ENCODE measurements around the gene ARHGAP33. TPM values are rescaled to one million over a fixed set of nuclear protein-coding genes. Genes with fewer than 3 reads are reported as not detected.

Gene ARHGAP33
- total RNA-seq, 2 experiments from 2014 or later: 64.4 to 76.5 TPM

DNA sequence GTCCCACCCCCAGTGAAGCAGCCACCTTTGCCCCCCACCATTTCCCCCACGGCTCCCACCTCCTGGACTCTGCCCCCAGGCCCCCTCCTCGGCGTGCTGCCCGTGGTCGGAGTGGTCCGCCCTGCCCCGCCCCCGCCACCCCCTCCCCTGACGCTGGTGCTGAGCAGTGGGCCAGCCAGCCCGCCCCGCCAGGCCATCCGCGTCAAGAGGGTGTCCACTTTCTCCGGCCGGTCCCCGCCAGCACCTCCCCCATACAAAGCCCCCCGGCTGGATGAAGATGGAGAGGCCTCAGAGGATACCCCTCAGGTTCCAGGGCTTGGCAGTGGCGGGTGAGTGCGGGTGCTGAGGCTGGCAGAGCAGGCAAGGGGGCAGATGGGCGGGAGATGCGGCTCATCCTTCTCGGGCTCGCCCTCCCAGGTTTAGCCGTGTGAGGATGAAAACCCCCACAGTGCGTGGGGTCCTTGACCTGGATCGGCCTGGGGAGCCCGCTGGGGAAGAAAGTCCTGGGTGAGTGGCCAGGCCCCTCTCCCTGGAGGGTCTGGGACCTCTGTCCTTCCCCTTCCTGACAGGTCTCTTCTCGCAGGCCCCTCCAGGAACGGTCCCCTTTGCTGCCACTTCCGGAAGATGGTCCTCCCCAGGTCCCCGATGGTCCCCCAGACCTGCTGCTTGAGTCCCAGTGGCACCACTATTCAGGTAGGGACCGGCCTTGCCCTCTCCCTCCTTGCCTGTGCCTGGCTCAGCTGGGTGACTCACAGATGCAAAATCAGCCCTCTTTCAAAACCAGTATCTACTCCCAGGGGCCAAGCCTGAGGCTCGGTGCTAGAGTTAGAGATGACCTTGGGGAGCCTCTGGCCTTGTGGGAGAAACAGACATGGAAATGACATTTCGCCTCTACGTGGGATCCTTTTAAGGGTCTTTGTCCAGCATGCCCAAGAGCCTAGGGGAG is 41.9 kb upstream of the ARHGAP33 start:
- no peak for DNase-seq
- H3K27me3 Mint-ChIP-seq: no peaks in the 10 kb centered on the region
- POLR2A ChIA-PET: interaction anchor here (1.8 kb wide), 1 partner anchor 15 kb away, joined by 5 read pairs; no protein-coding TSS in a partner anchor
- H3K36me3 Mint-ChIP-seq: peaks cover 11% of the 10 kb centered on the region
- H3K4me3 Mint-ChIP-seq: no peak overlapping the region
- H3K4me1 Mint-ChIP-seq: peaks cover 10% of the 10 kb centered on the region
- ATAC-seq (ENCODE audit: low read depth): no peak
- H3K27ac Mint-ChIP-seq: peak overlapping the region; percentile 31
- H3K9me3 Mint-ChIP-seq: no peaks in the 10 kb centered on the region

DNA sequence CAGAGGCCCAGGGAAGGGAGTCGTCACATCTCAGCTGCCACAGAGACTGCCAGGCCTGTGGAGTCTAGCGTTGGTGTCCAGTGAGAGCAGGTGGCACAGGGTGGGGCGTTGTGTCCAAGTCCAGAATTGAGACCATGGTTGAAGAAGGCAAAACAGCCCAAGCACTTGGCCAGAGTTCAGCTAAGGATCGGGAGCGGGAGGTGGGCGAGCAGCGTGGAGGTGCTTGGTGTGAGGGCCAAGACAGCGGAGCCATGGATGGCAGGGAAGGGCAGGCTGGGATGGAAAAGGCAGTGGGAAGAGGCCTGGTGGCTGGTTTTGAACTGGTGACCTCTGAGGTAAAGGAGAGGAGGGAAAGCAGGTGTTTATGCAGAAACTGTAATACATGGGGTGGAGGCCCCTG is 41.1 kb upstream of the ARHGAP33 start:
- peaks cover 16% of the 10 kb centered on the region for H3K36me3 Mint-ChIP-seq
- no peaks in the 10 kb centered on the region for H3K27me3 Mint-ChIP-seq
- peaks cover 13% of the 10 kb centered on the region for H3K4me1 Mint-ChIP-seq
- no peaks in the 10 kb centered on the region for H3K9me3 Mint-ChIP-seq
- no peak overlapping the region for H3K4me3 Mint-ChIP-seq
- no peak for DNase-seq
- peak overlapping the region; percentile 31 for H3K27ac Mint-ChIP-seq
- POLR2A ChIA-PET: no interaction called here
- no peak for ATAC-seq (ENCODE audit: low read depth)

DNA sequence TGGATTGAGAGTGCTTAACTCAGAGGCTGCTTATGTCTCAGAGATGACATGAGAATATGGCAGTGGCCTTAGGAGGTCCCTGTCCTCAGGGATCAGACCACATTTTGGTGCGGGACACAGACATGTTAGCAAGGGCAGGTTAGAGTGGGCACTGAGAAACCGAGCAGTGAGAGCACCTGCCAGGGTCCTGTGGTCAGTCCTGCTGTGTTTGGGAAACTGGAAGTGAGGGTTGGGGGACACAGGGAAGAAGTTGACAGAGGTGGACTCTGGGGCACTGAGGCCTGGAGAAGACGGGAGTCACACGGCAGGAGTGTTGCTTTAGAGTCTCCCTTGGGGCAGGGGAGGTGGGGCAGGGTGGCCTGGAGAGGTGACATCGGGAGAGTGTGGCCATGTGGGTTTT is 40.5 kb upstream of the ARHGAP33 start:
- Mint-ChIP-seq H3K4me1 (peaks cover 15% of the 10 kb centered on the region), H3K4me3 (no peak overlapping the region), H3K36me3 (peaks cover 15% of the 10 kb centered on the region), H3K9me3 (no peaks in the 10 kb centered on the region), H3K27ac (no peak overlapping the region), H3K27me3 (no peaks in the 10 kb centered on the region)
- POLR2A ChIA-PET: no interaction called here
- ATAC-seq (ENCODE audit: low read depth) (no peak), DNase-seq (no peak)

DNA sequence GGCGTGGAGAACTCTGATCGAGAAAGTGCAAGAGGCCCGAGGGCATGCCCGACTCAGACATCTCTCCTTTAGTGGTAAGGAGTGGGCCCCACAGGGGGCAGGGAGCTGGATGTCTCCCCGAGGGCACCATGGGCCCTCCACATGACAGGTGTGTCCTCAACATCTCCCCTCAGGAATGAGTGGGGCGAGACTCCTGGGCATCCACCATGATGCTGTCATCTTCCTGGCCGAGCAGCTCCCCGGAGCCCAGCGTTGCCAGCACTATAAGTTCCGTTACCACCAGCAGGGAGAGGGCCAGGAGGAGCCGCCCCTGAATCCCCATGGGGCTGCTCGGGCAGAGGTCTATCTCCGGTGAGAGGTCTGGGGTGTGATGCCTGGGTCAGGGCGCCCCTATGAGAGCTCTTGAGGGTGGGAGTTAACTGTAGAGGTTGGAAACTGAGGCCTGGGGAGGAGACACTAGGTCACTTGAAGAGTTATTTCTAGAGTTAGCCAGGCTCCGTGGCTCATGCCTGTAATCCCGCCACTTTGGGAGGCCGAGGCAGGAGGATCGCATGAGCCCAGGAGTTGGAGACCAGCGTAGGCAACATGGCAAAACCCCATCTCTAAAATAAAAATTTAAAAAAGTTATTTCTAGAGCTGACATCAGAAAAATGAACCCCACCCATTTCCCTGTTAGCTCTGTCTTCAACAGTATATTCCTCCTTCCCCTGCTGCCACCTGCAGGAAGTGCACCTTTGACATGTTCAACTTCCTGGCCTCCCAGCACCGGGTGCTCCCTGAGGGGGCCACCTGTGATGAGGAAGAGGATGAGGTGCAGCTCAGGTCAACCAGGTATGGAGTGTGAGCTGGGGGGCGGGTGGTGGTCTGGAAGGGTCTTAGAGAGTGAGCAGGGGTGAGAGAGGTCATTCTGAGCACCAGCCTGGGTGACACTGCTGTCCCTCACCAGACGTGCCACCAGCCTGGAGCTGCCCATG is 38.2 kb upstream of the ARHGAP33 start:
- DNase-seq (no peak), ATAC-seq (ENCODE audit: low read depth) (no peak)
- no peaks in the 10 kb centered on the region for H3K27me3 Mint-ChIP-seq
- H3K4me1 Mint-ChIP-seq: peaks cover 19% of the 10 kb centered on the region
- peaks cover 10% of the 10 kb centered on the region for H3K36me3 Mint-ChIP-seq
- POLR2A ChIA-PET: interaction anchor here (1.3 to 1.4 kb wide), 5 partner anchors 8 to 167 kb away, joined by 4 to 8 read pairs (median 7); partner anchors contain the start of genes LIN37, PSENEN and U2AF1L4
- no peaks in the 10 kb centered on the region for H3K9me3 Mint-ChIP-seq
- H3K27ac Mint-ChIP-seq: peak overlapping the region; percentile 61
- no peak overlapping the region for H3K4me3 Mint-ChIP-seq

DNA sequence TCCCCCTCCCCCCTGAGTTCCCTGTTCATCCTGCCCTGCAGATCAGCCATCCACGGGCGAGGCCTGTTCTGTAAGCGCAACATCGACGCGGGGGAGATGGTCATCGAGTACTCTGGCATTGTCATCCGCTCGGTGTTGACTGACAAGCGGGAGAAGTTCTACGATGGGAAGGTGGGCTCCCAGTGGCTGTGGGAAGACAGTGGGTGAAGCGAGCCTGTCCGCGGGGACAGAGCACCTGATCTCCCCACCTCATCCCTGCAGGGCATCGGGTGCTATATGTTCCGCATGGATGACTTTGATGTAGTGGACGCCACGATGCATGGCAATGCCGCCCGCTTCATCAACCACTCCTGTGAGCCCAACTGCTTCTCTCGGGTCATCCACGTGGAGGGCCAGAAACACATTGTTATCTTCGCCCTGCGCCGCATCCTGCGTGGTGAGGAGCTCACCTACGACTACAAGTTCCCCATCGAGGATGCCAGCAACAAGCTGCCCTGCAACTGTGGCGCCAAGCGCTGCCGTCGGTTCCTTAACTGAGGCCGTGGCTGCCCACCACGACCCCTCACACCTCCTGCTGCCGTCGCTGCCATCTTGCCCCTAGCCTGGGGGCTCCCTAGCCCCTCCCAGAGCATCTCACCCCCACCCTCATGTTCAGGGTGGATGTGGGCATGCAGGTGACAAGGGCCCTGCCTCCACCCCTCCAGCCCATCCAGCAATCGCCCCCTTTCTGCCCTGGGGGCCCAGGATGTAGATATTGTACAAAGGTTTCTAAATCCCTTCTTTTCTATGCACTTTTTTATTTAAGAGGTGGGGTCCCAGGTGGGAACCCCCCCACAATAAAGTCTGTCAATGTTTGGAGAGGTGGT is 37.1 kb upstream of the ARHGAP33 start:
- DNase-seq: no peak
- H3K9me3 Mint-ChIP-seq: no peaks in the 10 kb centered on the region
- no peaks in the 10 kb centered on the region for H3K27me3 Mint-ChIP-seq
- H3K4me1 Mint-ChIP-seq: peaks cover 27% of the 10 kb centered on the region
- peaks cover 13% of the 10 kb centered on the region for H3K36me3 Mint-ChIP-seq
- peak overlapping the region; percentile 36 for H3K27ac Mint-ChIP-seq
- H3K4me3 Mint-ChIP-seq: no peak overlapping the region
- ATAC-seq (ENCODE audit: low read depth): no peak
- POLR2A ChIA-PET: interaction anchor here (1.3 to 1.4 kb wide), 3 partner anchors 7 to 166 kb away, joined by 4 to 8 read pairs (median 5); partner anchors contain the start of genes PSENEN and U2AF1L4

DNA sequence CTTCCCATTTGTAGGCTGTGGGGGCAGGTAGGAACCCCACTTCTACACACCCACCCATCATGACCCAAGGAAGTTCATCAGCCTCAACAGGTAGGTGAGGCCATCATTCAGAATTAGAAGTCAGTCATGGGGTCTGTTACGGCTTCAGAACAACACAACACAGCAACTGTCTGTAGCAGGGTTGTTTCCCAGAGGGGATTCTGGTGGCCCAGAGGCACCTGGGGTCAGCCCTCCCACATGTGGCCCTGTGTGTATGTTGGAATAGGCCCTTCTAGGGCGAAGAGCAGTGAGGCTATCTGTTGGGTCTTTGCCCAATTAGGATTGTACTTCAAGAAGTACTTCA is 36.5 kb upstream of the ARHGAP33 start:
- Mint-ChIP-seq H3K27ac (peak overlapping the region; percentile 36), H3K4me1 (peaks cover 30% of the 10 kb centered on the region), H3K36me3 (peaks cover 13% of the 10 kb centered on the region), H3K27me3 (no peaks in the 10 kb centered on the region), H3K4me3 (no peak overlapping the region), H3K9me3 (no peaks in the 10 kb centered on the region)
- no peak for ATAC-seq (ENCODE audit: low read depth)
- POLR2A ChIA-PET: interaction anchor here (2.0 to 4.5 kb wide), 2 partner anchors 9 to 20 kb away, joined by 11 to 32 read pairs; partner anchors contain the start of genes KMT2B and LIN37
- DNase-seq: no peak

DNA sequence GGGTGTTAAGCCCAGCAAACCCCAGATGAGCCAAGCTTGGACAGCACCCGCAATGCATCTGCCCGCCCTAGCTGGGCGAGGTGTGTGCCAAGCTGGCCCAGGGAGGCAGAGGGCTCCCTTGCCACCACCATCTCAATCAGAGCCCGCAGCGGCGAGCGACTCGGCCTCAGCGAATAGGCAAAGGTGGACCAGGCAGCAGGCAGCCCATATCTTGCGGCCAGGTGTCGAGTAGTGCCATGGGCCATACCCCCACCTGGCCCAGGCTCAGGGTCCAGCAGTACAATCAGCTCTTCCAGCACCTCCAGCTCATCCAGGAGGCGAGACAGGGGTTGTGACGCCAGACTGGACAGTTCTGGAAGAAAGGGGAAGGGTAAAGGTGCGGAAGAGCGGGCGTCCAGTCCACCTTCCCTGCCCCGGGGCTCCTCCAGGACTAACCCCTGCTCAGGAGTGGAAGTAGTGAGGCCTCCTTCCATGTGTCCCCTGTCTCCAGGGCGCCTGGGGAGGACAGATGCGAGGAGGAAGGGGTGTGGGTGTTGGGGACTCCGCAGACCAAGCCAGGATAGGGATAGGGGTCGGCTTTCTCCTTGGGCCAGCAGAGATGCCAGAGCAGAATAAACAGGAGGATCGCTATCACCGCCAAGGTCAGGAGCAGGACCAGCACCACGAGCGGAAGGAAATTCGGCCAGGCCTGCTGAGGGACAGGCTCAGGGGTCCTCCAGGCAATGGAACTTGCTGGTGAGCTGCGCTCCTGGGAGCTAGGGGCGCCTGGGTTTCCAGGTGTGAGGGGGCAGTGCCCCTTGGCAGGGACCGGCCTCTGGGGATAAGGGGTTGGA is 35.9 kb upstream of the ARHGAP33 start:
- POLR2A ChIA-PET: interaction anchor here (1.1 to 4.5 kb wide), 6 partner anchors 9 to 214 kb away, joined by 3 to 32 read pairs (median 7); partner anchors contain the start of genes KMT2B and LIN37
- H3K27ac Mint-ChIP-seq: peak overlapping the region; percentile 24
- H3K27me3 Mint-ChIP-seq: no peaks in the 10 kb centered on the region

DNA sequence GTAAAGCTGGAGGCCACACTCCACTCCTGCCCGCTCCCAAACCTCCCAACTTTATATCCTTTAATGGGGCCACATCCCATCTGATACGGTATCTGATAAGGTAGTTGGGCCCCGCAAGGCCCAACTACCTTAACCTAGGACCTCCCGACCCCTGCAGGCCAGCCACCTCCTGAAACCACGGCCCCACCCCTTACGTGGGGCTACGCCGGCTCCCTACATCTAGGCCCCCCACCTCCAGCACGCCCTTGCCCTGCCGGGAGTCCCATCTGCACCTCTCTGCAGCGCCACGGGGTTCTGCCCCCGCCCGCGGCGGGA is 35.3 kb upstream of the ARHGAP33 start:
- peaks cover 33% of the 10 kb centered on the region for H3K4me1 Mint-ChIP-seq
- POLR2A ChIA-PET: interaction anchor here (0.8 to 4.5 kb wide), 17 partner anchors 8 to 213 kb away, joined by 3 to 32 read pairs (median 3); partner anchors contain the start of genes COX6B1, KMT2B and LIN37

More for the DNA sequence above, 35.9 kb upstream of the ARHGAP33 start:
- DNase-seq (no peak), ATAC-seq (ENCODE audit: low read depth) (no peak)
- Mint-ChIP-seq H3K36me3 (peaks cover 13% of the 10 kb centered on the region), H3K4me1 (peaks cover 33% of the 10 kb centered on the region), H3K9me3 (no peaks in the 10 kb centered on the region), H3K4me3 (peak overlapping the region; percentile 96)

DNA sequence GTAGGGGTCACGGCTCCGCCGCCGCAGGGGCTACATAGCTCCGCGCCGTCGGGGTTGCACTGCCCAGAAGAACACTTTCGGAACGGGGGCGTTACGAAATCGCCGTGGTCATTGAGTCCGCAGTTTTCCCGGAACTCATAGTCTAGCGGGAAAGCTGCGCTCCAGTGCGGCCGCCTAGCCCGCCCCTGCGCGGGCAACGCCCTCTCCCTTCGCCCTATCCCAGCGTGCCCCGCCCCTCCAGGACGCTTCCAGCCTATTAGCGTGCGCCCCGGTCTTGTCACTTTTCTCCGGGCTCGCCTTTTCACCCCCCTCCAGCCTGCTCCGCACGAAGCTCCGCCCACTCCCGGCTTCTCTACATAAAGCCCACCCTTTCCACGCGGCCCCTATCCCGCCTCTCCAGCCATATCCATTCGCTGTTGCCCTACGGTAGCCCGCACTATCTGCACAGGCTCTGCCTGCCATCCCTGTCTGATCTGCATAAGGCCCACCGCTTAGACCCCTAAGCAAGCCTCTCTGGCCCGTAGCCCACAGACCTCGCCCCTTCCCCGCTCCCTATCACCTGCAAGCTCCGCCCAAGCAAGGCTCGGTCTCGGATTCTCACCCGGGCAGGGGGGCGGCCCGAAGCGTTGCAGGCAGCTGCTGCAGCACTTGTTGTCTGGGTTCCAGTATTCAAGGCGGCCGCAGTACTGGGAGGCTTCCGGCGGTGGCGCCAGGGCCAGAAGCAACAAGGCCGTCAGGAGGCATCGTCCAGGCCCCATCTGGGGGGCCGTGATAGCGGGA is 34.8 kb upstream of the ARHGAP33 start:
- peaks cover 13% of the 10 kb centered on the region for H3K36me3 Mint-ChIP-seq
- no peaks in the 10 kb centered on the region for H3K9me3 Mint-ChIP-seq
- H3K27ac Mint-ChIP-seq: peak overlapping the region; percentile 89
- H3K4me3 Mint-ChIP-seq: peak overlapping the region; percentile 96
- POLR2A ChIA-PET: interaction anchor here (0.7 to 4.5 kb wide), 19 partner anchors 8 to 213 kb away, joined by 3 to 32 read pairs (median 3); partner anchors contain the start of genes COX6B1, HAUS5, KMT2B and LIN37
- H3K27me3 Mint-ChIP-seq: no peaks in the 10 kb centered on the region
- ATAC-seq (ENCODE audit: low read depth) (peak; percentile 68), DNase-seq (peak; percentile 95)
- H3K4me1 Mint-ChIP-seq: peaks cover 31% of the 10 kb centered on the region

More for the DNA sequence above, 35.3 kb upstream of the ARHGAP33 start:
- Mint-ChIP-seq H3K9me3 (no peaks in the 10 kb centered on the region), H3K36me3 (peaks cover 13% of the 10 kb centered on the region), H3K27me3 (no peaks in the 10 kb centered on the region), H3K4me3 (peak overlapping the region; percentile 96), H3K27ac (no peak overlapping the region)
- DNase-seq: no peak
- peak; percentile 18 for ATAC-seq (ENCODE audit: low read depth)

DNA sequence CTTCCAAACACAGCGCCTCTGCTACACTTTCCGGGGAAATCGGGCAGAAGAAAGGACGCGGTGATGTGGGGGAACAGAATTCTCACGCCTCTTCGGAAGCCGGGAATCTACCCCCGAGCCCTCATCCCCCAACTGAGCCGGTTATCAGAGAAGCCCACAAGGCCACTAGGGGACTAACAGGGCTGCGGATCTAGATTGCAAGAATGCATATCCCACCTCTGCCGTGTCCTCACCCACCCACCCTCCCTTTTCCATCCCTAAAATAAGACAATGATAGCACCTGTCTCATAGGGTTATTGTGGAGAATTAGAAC is 34.2 kb upstream of the ARHGAP33 start:
- ATAC-seq (ENCODE audit: low read depth) (no peak), DNase-seq (no peak)
- peak overlapping the region; percentile 89 for H3K27ac Mint-ChIP-seq
- peak overlapping the region; percentile 96 for H3K4me3 Mint-ChIP-seq
- H3K4me1 Mint-ChIP-seq: peaks cover 31% of the 10 kb centered on the region
- no peaks in the 10 kb centered on the region for H3K9me3 Mint-ChIP-seq
- no peaks in the 10 kb centered on the region for H3K27me3 Mint-ChIP-seq
- POLR2A ChIA-PET: interaction anchor here (0.7 to 4.5 kb wide), 13 partner anchors 10 to 189 kb away, joined by 3 to 32 read pairs (median 5); partner anchors contain the start of genes HAUS5, HSPB6 and KMT2B
- H3K36me3 Mint-ChIP-seq: peaks cover 13% of the 10 kb centered on the region

DNA sequence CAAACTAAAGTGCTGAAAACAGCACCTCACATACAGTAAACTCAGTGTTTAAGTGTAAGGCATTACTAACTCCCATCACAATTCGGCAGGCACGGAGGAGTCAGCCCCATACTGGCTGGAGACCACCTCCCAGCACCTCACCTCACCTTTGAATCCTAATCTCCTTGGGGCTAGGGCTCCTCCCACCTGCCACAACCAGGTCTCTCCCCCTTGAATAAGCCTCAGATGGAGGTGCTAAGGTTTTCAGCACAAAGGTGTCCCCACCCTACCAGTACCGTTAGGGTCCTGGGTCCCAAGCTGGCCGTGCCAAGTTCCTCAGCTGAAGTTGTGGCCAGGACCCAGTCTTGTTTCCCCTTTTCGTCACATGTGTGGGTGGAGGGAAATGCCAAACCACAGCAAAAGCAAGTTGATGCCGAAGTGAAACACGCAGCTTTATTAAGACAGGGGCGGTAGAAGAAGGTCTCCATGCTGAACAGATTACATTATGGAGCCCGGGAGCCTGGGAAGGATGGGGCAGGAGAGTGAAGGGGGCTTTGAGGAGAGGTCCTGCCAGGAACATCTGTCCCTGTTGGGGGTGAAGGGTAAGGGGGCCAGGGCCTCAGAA is 33.1 kb upstream of the ARHGAP33 start, which contains the start of gene IGFLR1:
IGFLR1 (minus strand) TSS at position 332 of the 604 bp plus-strand sequence. CDS start 1,272 bp downstream, outside the sequence.
- Mint-ChIP-seq H3K4me3 (peak within 1 kb of the TSS; percentile 90), H3K27me3 (no peaks in the 10 kb centered on the region), H3K9me3 (no peaks in the 10 kb centered on the region), H3K4me1 (peaks cover 30% of the 10 kb centered on the region), H3K27ac (peak within 1 kb of the TSS; percentile 94), H3K36me3 (peaks cover 11% of the 10 kb centered on the region)
- ATAC-seq (ENCODE audit: low read depth): no peak
- POLR2A ChIA-PET: interaction anchor here (1.0 to 4.5 kb wide), 5 partner anchors 14 to 98 kb away, joined by 4 to 32 read pairs (median 5); partner anchors contain the start of genes HSPB6 and KMT2B
- DNase-seq: peak; percentile 65
